ENCODE results near the gene TMED10.
A peak's percentile ranks its signal among the peaks of the same experiment; 100 is the strongest.
"Not testable (repeated sequence)": the region's sequence is repeated elsewhere in the genome, so short reads cannot be mapped to it uniquely, and the experiment has no call there.

The TMED10 gene

DNA sequence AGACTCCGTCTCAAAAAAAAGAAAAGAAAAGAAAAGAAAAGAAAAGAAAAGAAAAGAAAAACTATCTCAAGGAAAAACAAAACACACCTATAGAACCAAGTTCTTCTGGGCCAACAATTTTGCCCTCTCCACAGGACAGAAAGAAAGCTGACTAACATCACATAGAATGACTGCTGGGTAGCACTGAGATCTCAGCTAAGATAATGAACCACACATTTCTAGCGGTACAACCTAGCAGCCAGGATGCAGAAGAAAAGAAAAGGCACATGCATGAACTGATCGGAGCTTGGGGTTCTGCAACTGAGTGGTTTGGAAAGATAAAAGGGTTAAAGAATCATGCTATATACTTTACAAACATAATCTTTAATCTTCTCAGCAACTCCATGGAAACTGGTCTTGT, 19.5 kb downstream of the TMED10 start:
- no peak for DNase-seq

DNA sequence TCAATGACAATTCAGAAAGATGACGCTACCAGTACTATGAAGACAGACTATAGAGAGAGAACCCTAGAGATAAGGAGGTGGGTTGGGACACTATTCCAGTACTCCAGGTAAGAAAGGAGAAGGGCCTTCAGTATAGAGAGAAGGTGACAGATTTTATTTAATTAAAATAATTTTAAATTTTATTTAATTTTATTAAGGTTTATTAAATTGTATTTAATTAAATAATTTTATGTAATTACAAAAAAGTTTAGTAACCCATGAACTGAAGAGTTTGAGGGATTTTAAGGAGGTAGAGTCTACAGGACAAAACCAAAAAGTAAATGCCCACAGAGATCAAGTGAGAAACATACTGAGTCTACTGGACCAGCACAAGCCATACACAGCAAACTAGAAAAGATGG, 20.3 kb downstream of the TMED10 start:
- no peak for DNase-seq

DNA sequence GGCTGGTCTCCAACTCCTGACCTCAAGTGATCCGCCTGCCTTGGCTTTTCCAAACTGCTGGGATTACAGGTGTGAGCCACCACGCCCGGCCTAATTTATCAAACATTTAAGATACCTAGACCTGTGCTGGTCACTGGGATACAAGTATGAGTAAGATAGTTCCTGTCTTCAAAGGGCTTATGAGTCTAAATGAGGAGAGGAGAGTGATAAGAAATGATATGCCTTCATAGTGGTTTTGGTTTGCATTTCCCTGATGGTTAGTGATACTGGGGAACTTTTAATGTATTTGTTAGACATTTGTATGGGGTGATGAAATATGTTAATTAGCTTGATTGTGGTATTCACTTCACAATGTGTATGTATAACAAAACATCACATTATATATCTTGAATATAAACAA, 21.2 kb downstream of the TMED10 start:
- DNase-seq = no peak

DNA sequence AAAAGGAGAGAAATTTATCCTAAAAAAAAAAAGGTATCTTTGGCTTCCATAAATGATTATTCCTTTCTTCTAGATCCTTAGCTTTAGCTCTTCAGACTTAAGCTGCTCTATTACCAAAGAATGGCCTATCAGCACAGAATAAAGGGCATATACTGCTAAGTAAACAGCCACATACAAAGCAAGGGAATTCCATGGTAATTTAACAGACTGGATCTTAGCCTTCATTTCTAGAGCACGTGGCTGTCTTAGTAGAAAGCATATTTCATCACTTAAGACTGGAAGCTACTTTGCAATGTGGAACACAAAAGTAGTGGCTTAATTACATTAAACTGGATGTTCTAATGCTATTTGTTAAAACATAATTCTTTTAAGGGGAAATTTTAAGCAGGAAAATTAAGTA, 23.1 kb downstream of the TMED10 start:
- DNase-seq = no peak

DNA sequence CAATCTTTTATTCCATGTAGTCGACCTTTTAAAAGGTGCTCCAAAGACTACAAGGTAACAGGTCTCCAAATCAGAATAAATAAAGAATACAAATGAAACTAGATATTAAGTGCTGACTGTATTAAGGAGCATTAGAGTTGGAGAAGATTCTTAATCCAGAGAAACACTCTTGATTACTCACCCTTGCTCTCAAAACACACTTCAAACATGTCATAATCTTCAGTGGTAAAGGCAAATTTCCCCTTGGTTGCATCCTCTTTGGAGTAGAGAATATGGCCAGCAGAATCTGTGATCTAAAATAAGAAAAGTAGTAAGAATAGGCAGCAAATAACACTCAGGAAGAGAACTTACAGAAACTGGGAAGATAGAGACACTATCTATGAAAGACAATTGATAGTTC, 24.6 kb downstream of the TMED10 start:
- no peak for DNase-seq

DNA sequence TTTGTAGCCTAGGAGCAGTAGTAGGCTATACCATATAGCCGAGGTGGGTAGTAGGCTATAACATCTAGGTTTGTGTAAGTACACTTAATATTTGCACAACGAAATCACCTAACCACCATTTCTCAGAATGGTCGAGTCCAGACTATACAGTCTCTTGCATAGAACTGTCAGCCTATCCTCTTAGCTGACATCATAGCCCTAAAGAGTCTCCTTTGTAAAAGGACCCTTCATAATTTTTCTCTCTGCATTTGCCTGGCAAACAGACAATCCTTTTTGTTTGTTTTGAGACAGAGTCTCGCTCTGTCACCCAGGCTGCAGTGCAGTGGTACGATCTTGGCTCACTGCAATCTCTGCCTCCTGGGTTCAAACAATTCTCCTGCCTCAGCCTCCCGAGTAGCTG, 25.8 kb downstream of the TMED10 start:
- peak in 1 of 2 donors; percentile 39 for DNase-seq

DNA sequence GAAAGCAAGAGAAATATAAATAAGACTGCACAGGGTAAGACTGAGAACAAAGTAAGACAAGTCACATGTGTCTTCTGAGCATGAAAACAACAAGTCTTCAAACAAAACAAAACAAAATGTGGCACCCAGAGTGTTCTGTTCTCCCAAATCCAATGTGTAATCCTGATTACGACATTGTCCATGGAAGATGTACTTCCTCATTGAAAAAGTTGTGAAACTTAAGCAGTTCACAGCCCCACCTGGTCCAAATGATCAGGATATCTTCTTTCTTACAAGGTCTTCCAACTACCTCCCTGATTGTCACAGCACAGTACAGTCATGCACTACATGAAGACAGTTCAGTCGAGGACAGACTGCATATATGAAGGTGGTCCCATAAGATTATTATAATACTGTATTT, 26.3 kb downstream of the TMED10 start:
- no peak for DNase-seq

DNA sequence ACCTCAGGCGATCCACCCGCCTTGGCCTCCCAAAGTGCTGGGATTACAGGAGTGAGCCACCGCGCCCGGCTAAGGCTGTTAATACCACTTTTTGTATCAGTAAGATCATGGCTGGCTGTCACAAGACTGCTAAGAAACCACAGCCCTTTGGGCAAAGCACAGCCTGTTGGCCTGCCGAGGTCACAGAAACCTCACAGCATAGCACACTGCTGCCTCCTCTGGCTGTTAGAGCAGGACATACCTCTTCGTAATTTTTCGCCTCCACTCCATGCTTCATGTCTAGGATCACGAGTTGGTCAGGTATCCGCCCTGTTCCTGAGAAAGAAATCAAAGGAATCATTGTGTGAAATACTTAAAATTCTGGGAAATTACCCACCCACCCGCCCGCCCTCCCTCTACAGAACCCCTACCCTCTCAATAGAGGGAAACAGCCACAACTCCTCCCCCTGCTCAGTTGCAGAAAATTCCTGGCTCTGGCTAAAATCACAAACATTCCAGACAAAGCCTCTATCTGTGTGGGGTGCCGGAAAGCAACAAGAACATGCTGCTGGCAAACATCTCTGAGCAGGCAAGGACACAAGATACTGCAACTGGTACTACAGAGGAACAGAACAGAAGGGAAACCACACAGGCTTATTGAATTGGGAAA, 28.9 kb downstream of the TMED10 start:
- DNase-seq = peak; percentile 90 to 96

DNA sequence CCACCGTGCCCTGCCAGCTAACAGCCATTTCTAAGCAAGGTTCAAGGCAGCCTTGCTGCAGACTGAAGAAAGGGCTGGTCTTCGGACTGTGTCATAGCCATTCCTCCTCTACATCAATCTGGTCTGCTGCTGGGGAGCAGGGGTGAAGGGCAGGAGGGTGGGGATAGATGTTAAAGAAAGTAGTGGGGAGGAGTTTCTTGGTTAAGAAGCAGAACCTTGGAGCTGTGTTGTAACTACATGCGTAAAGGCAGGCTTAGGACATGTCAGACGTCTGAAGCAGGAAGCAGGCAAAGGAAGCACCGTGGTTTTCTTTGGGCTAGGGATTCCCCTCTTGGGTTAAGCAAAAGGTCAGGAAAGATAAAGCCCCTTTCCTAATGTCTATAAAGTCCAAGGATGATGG, 31.5 kb downstream of the TMED10 start:
- peak in 1 of 2 donors; percentile 21 for DNase-seq

DNA sequence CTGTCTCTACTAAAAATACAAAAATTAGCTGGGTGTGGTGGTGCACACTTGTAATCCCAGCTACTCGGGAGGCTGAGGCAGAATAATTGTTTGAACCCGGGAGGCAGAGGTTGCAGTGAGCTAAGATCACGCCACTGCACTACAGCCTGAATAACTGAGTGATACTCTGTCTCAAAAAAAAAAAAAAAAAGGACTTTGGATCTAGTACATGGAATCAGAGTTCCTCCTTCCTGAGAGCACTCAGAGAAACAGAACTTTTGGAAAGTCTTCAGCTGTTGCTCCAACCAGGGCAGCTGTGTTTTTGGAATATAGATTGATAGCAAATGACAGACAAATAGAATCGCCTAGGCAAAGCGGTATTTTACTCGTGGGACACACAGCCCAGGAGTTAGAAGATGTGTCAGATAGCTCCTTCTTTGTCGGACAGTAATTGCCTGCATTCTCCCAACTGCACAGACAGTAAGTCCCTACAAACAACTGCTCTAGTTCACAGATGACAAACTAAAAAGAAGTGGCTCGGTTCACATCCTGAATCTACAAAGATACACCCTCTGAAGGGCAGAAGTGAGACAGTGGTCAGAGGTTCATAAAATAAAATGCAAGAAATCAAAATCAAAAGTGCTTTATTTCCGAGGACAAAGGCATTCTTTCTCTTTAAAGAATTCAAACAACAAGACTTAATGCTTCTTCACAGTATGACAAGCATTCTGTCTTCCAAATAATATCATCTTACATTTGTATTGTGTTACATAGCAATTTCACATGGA, 32.5 kb downstream of the TMED10 start:
- no peak for DNase-seq

DNA sequence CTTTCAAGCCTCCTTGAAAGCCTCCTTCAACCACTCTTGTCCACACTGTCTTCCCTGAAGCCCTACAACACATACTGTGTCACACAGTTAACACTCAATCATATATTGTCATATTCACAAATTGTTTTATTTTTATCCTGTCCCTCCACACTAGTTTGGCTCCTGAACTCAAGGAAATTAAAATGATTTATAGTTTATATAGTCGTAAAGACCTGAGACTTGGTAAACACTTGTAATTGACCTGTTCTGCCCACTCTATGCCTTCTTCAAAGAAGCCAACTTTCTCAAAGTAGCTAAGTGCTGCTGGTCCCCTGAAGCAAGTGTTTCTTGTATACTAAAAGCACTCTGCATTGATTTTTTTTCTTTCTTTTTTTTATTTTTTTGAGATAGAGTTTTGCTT, 33.9 kb downstream of the TMED10 start:
- DNase-seq = no peak

DNA sequence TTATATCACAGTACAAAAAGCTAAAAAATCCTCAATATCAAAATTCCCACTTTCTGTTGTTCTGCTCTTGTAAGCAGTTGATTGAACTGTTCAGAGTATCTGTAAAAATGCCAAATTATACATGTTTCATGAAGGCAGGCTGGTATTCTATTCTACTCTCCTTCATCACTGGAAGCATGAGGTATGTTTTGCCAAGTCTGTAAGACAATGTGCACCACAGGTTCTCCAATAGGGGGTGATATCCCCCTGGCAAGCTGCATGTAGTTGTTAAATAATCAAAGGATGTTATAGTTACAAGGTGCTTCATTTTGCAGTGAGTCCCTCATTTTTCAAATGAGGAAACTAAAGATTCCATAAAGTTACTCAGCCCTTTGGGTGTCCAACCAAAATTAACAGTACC, 34.4 kb downstream of the TMED10 start:
- DNase-seq = no peak

DNA sequence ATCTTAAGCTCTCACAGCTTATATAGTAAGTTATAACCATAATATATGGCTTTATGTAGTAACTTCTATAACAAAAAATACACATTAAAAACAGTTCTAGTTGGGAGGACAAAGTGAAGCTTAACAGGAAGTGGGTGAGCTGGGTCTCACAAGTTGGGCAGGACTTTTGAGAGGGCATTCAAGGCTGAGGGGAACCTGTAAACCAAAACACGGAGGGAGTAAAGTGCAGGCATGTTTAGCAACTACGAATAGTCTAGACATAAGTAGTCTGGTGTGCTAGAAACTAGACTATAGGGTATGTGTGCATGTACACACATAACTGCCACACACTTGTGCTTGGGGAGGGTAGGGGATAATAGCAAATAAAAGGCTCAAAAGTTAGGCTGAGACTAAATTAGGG, 35.4 kb downstream of the TMED10 start:
- DNase-seq = no peak

DNA sequence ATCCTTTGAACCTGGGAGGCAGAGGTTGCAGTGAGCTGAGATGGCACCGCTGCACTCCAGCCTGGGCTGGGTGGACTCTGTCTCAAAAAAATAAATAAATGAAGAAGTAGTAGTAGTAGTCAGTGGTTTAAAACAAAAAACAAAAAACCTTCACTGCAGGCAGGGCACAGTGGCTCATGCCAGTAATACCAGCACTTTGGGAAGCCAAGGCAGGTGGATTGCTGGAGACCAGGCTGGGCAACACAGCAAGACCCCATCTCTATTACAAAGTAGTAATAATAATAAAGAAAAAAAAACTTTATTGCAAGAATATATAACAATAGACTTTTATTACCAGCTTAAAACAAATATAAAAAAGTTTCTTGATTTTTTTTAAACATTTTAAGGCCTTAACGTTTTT, 35.8 kb downstream of the TMED10 start:
- no peak for DNase-seq

DNA sequence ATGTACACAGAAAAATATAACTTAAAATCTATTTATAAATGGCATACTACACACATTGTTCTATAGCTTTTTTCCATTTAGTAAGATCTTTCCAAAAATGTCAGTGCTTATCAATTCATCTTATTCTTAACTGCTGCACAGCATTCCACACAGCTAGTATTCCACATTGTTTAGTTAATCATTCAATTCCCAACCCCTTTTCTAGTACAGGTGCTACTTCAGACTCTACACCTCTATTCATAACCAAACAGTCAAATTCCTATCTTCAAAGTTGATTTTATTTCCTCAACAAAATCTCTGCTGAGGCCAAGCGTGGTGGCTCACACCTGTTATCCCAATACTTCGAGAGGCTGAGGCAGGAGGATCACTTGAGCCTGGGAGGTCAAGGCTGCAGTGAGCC, 37.2 kb downstream of the TMED10 start:
- no peak for DNase-seq

DNA sequence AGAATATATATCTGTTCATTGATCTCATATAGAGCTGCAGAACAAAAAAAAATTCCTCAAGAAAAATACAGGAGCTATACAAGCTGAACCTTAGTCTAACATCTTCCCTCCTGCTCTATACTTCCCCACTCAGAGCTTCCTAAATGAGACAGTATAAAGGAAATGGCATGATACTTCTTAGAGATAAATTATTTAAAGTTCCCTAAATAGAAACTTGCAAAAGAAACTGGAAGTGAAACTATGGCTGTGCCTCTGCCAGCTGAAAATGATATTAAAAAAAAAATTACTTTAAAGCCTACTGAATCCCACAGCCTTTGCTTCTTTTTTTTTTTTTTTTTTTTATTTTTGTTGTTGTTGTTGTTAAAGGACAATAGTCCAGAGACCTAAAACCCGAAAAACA, 37.9 kb downstream of the TMED10 start:
- DNase-seq = no peak

DNA sequence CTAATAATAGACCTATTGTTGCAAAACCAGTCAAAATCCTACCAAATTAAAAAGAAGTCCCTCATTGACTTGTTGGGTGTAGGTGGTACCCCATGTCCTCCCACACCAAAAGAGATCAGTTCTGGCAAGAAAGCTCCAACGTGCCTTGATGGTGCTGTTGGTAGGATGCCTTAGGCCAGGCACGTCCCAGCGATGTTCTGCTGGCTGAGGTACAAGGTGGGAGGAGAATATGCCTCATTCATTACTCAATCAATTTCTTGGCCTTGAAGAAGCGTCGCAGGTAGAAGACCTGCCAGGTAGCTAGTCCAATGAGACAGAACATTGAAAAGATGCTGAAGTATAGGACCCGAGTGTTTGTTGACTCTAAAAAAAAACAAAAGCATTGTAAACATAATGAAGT, 41.8 kb downstream of the TMED10 start:
- DNase-seq = no peak

DNA sequence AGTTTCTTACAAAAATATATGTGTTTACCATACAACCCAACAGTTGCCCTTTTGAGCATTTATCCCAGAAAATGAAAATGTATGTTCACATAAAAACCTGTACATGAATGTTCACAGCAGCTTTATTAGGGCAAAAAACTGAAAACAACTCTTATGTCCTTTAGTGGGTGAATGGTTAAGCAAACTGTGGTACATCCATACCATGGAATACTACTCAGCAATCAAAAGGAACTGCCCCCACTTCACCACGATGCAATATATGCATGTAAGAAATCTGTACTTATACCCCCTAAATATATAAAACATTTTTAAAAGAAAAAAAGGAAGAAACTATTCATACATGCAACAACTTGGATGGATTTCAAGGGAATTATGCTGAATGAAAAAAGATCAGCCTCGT, 42.8 kb downstream of the TMED10 start:
- DNase-seq = no peak

DNA sequence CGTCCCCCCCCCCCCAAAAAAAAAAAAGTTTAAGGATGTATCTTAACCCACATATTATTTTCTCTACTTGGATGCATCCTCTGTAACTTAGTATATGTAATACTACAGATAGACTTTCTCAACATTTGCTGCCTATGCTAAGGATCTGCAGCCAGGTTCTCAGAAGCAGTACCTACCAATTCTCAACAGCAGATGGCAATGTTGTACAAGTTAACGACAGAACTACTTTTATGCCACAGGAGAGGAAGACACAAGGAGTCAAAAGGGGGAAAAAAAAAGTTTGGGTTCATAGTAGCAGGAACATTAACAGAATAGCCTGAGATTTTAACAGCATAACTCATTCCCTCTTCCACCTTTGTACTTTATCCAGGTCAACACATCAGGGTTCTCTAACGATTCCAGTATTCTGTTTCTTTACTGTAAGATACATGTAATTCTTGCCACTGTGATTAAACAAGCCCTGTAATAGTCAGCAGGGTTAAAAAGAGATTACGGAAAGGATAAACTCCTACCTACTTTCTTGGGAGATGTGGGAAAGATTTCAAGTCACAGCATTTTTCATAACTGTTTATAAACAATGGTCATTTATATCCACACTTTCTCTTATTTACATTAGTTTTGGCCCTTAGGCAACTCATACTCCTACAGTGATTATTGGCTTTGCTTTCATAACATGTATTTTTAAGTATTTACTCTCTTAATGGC, 43.9 kb downstream of the TMED10 start:
- peak; percentile 34 to 81 for DNase-seq

DNA sequence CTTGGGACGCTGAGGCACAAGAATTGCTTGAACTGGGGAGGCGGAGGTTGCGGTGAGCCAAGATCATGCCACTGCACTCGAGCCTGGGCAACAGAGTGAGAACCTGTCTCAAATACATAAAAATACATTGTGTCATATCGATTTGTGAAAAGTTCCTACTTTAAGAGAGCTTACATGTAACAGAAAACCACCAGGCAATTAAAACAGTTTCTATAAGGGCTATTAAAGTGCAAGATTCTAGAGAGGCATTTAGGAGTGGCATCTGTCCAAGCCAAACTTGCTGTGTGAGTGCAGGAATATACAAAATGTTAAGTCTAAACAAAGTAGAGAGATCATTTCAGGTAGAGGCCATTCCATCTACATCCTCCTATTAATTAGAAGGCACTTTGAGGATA, 47.8 kb downstream of the TMED10 start:
- DNase-seq = no peak

DNA sequence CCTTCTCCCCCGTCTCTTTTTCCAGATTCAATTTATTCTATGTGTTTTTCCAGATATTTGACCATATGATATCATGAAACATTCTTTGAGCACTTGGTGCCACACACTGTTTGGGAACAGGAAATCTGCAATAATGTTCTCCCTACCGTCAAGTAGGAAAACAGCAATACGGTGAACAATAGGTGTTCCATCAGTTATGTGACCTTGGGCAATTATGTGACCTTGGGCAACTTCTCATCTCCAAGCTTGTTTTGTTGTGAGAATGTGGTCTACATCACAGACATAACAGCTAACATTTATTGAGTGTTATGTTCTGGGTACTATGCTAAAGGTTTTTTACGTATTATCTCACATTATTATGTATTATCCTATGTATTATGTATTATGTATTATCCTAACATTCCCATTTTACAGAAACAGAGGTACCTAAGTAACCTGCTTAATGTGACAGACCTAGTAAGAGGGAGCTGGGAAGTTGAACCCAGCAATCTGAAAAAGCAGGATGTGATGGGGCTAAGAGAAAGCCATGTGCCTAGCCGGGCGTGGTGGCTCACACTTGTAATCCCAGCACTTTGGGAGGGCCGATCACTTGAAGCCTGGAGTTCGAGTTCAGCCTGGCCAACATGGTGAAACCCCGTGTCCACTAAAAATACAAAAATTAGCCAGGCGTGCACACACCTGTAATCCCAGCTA, 48.4 kb downstream of the TMED10 start:
- DNase-seq = no peak

DNA sequence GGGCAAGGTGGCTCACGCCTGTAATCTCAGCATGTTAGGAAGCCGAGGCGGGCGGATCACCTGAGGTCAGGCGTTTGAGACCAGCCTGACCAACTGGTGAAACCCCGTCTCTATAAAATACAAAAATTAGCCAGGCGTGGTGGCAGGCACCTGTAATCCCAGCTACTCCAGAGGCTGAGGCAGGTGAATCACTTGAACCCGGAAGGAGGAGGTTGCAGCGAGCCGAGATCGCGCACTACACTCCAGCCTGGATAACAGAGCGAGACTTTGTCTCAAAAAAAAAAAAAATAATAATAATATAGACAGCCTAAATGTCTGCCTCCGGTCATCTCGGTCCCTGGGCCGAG, 49.0 kb downstream of the TMED10 start:
- not testable (repeated sequence) for DNase-seq

DNA sequence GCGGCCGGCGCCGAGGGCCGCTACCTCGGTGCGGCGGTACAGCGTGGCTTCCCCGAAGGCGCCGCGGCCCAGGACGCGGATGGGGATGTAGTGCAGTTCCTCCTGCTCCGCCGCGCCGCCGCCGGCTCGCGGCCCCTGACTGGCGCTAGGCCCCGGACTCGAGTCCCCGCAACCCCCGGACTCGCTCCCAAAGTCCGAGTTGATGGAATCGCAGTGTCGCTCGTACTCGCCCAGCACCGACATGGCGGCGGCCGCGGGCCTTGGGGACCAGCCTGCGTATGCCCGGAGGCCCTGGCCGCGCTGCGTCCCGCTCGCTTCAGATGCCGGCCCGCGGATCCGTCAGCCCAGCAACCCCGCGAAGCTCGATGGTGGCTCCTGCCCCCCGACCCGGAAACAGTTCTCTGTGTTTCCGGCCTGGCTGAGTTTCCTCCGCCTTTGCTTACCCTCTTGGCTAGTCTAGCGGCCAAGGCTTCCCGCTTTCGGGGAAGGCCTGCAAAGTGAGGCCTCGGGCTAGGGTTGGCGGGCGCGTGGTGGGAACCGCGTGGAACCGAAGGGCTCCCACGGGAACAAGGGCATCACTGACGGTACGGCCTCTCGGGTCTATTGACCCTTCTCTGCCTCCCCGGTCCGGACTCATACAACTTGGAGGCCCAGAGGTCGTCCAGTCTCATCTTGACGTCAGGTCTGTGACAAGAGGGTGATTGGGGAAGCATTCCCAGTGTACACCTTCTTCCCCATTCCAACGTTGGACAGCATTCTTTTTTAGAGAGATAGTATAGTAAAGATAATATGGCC, 49.5 kb downstream of the TMED10 start, which contains the start of gene NEK9:
Gene NEK9 (minus strand): TSS at position 370 of the 795 bp plus-strand sequence. CDS start 127 bp downstream, at position 243.
- peak; percentile 80 to 89 for DNase-seq

Measured in hippocampal formation (tissue), 2 donors.